IPS DF 6.9 (cell line): ENCODE results near the gene BTRC.
A peak's percentile ranks its signal among the peaks of the same experiment; 100 is the strongest.

Source experiments
- DNase-seq: peaks from one replicate; pipeline ENCODE4 v3.0.0-alpha.2; 2013; ENCODE audit warnings: low read depth, low spot score
- H3K27ac ChIP-seq: one replicate; pipeline ENCODE4 v1.5.1; 2013; ENCODE audit warnings: low read length, control low read depth
- H3K27me3 ChIP-seq: 2 replicates; pipeline ENCODE4 v1.6.1; 2013; ENCODE audit warnings: mild to moderate bottlenecking, low read length; ENCODE audit not compliant: control insufficient read depth, insufficient read depth
- H3K36me3 ChIP-seq: 2 replicates; pipeline ENCODE4 v1.6.1; 2013; ENCODE audit warnings: low read length; ENCODE audit not compliant: control insufficient read depth, insufficient read depth
- H3K4me1 ChIP-seq: 2 replicates; pipeline ENCODE4 v1.6.1; 2013; ENCODE audit warnings: low read length; ENCODE audit not compliant: control insufficient read depth, insufficient read depth
- H3K4me3 ChIP-seq: 2 replicates; pipeline ENCODE4 v1.5.1; 2013; ENCODE audit warnings: mild to moderate bottlenecking, low read length
- H3K9me3 ChIP-seq: 2 replicates; pipeline ENCODE4 v1.6.1; 2013; ENCODE audit warnings: low read length, inconsistent platforms; ENCODE audit not compliant: control insufficient read depth, insufficient read depth
- WGBS: extraction: QIAGEN DNeasy Blood & Tissue Kit; methylation state at CpG from one replicate; pipeline ENCODE4 v1.1.7; 2013; ENCODE audit warnings: mixed read lengths, missing lambda C conversion rate; ENCODE audit not compliant: insufficient read length, insufficient coverage; 5-methylcytosine and 5-hydroxymethylcytosine counted together

BTRC gene

GRCh38 chr10:101602761-101603398, 248.9 kb downstream of the BTRC start:
- no peak overlapping the region for H3K4me3 ChIP-seq
- H3K27me3 ChIP-seq = no peaks in the 10 kb centered on the region
- H3K4me1 ChIP-seq = no peaks in the 10 kb centered on the region
- DNase-seq = peak; percentile 89
- H3K36me3 ChIP-seq = no peaks in the 10 kb centered on the region
- no CpG with 5 or more reads among the region's 6 CpGs for WGBS
- H3K27ac ChIP-seq = no peak overlapping the region
- H3K9me3 ChIP-seq = no peaks in the 10 kb centered on the region
